Measurements from ENCODE around the gene TANC2.
A peak's percentile ranks its signal among the peaks of the same experiment; 100 is the strongest.

- TF ChIP-seq CTCF (IDR thresholded peaks at IDR 0.05) (no peak), POLR2A (IDR thresholded peaks at IDR 0.05) (peak in 1 of 4 donors; percentile 39)
Observed at GRCh38 chr17:62965686-62966425, at the start of gene TANC2.

Data from esophagus squamous epithelium (tissue), 4 donors.